Activated effector memory CD4-positive, alpha-beta T cell treated with Interleukin-2 at 50 U/mL for 16 hours (primary cell): ENCODE results near the gene FHIP1B.

ENCODE experiments used
- DNase-seq: peaks from one replicate; pipeline ENCODE4 v3.0.0-alpha.2; 2020

The FHIP1B gene

GRCh38 chr11:6199174-6199810 is 35.1 kb downstream of the FHIP1B start, which contains the start of gene OR52W1:
TSS of gene OR52W1 (plus strand) at chr11:6199224. CDS start at chr11:6199224, 0 bp downstream.
- DNase-seq = no peak

- DNase-seq = no peak
These were observed 36.8 kb downstream of the FHIP1B start for GRCh38 chr11:6197466-6198200.

GRCh38 chr11:6196396-6196795 is 38.0 kb downstream of the FHIP1B start:
- DNase-seq = no peak

GRCh38 chr11:6194065-6194581 is 40.3 kb downstream of the FHIP1B start:
- no peak for DNase-seq

GRCh38 chr11:6191742-6192141 is 42.7 kb downstream of the FHIP1B start:
- DNase-seq = no peak

GRCh38 chr11:6175440-6175839 is 59.0 kb downstream of the FHIP1B start:
- no peak for DNase-seq

- DNase-seq = no peak
These were observed 64.2 kb downstream of the FHIP1B start, which contains the start of gene OR52B2 for GRCh38 chr11:6170226-6170625. TSS of gene OR52B2 (minus strand) at chr11:6170326. CDS start at chr11:6170326, 0 bp downstream.
